NCI-H345 treated with DMSO at 0.1 percent for 48 hours (cell line): ENCODE data around the gene MOGAT2.
"Not testable (repeated sequence)": the region's sequence is repeated elsewhere in the genome, so short reads cannot be mapped to it uniquely, and the experiment has no call there.

ENCODE experiments used
- DNase-seq: peaks from one replicate; lab custom pipeline; 2025; ENCODE audit not compliant: unreplicated experiment; lab: John Stamatoyannopoulos, UW

The MOGAT2 gene

GRCh38 chr11:75717608-75718418, at the start of gene MOGAT2:
MOGAT2 (plus strand) TSS chr11:75717838; CDS start chr11:75717889, 51 bp downstream.
- DNase-seq: no peak

DNA sequence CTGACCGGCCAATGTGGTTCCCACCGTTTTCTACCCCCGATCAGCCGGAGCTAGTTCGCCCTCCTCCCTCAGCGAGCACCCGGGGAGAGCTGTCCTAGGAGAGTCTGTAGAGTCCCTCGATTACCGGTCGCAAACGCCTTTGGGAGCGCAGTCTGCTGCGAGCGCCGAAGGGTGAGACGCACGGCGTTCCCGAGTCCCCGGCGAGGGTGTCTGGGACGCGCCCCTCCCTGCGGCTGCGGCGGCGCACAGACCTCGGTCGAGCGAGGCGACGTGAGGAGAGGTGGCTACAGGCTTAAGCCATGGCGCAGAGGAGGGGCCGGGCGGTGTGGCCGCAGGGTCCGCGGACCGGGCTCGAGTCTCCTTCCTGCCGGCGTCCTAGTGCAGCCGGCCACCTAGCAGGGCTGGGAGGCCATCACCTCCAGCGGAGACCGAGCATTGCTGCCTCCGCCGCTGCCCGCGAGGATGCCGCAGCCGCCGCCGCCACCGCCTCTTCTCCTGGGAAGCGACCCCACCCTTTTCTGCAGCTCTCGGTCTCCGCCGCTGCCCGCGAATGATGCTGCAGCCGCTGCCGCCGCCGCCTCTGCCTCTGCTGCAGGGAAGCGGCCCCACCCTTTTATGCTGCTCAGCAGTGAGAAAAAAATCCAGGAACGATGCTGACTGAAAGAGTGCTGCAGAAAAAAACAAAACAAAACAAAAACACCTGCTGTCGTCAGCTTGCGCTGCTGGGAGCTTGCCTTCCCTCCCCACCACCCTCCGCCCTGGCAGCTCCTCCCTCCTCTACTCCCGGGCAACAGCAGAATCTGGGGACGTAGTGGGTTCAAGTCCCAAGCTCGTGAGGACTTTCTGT, 49.0 kb upstream of the MOGAT2 start, which contains the start of gene MAP6:
Gene MAP6 (minus strand): TSS at position 588 of the 847 bp plus-strand sequence. CDS start 669 bp downstream, outside the sequence.
- peak; percentile 79 for DNase-seq

- no peak for DNase-seq
These were observed 43.6 kb upstream of the MOGAT2 start for GRCh38 chr11:75673977-75674582.

DNA sequence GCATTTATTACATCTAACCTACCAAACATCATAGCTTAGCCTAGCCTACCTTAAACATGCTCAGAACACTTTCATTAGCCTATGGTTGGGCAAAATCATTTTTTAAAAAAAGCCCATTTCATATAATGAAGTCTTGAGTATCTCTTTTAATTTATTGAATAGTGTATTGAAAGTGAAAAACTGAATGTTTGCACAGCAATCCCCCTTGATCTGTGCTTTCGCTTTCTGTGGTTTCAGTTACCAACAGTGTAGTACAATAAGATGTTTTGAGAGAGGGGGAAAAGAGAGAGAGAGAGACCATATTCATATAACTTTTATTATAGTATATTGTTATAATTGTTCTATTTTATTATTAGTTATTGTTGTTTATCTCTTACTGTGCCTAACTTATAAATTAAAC, 40.4 kb upstream of the MOGAT2 start:
- no peak for DNase-seq

- no peak for DNase-seq
These were observed 39.7 kb upstream of the MOGAT2 start for GRCh38 chr11:75677909-75678308.

GRCh38 chr11:75678620-75679259, 38.9 kb upstream of the MOGAT2 start:
- no peak for DNase-seq

DNA sequence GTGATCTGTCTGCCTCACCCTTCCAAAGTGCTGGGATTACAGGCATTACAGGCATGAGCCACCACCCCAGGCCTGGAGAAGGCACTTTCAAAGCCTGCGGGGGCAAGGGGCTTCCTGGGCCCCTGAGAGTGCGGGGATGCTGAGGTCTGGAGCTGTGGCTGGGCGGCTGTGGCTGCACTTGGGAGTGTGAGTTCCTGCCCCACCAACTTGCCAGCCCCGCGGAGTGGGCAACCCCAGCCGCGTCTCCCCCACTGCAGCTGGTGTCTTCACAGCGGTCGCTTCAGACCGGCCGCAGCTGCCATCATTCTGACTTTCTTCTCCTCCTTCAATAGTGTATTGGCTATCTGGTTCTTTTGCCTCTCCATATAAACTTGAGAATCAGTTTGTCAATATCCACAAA, 38.1 kb upstream of the MOGAT2 start:
- DNase-seq: no peak

DNA sequence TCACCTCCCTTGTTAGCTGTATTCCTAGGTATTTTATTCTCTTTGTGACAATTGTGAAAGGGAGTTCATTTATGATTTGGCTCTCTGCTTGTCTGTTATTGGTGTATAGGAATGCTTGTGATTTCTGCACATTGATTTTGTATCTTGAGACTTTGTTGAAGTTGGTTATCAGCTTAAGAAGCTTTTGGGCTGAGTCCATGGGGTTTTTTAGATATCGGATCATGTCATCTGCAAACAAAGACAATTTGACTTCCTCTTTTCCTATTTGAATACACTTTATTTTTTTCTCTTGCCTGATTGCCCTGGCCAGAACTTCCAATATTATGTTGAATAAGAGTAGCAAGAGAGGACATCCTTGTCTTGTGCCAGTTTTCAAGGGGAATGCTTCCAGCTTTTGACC, 33.8 kb upstream of the MOGAT2 start:
- DNase-seq: not testable (repeated sequence)

DNA sequence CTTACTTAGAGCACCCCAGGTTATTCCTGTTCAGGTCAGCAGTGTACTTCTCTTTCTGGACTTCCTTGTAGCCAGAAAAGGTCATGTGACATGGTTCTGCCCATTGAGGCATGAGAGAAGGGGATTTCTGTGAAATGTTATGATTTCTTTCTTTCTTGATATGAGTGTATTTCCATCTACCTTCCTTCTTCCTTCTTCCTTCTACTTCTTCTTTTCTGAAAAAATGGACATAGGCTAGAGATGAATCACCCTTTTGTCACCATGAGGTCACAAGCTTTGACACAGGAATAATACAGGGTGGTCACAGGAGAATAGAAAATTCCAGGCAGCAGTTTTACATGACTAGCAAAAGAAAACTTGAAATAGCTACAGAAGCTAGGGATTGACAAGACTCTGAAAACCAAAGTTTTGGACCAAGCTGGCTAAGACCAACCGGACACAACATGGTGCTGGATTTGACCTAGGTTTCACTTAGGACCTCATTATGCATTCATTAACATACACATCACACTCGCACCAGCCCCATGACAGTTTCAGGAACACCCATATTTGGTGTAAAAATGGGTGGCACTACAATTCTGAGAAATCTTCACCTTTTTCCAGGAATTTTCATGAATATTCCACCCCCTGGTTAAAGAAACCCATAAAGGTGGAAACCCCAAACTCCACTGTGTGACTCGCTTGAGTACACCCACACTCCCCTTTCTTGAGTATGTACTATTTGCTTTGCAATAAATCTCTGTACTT, 27.6 kb upstream of the MOGAT2 start:
- no peak for DNase-seq

GRCh38 chr11:75691804-75692203, 25.8 kb upstream of the MOGAT2 start:
- DNase-seq: no peak

DNA sequence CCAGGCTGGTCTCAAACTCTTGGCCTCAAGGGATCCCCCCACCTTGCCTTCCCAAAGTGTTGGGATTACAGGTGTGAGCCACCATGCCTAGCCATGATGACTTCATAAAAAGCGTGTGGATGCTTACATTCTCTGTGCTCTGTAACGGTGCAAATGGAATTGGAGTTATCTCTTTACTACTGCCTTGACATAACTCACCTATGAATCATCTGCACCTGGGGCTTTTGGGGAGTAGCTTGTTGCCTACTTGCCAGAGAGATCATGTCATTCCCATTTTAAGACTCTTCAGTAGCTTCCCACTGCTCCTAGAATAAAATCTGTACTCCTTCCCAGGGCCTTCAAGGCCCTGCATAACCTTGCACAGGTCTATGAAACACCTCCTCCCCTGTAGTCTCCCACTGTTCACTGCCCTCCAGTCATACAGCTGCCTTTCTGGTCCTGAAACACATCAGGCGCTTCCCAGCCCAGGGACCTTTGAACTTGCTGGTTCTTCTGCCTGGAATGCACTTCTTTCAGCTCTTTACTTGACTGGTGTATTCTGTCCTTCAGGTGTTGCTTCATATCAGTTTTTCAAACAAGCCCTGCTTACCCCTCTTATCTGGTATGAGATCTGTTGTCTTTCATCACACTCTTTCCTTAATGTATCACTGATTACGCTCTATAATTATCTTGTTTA, 19.6 kb upstream of the MOGAT2 start:
- no peak for DNase-seq

- no peak for DNase-seq
These were observed 16.7 kb upstream of the MOGAT2 start for GRCh38 chr11:75700940-75701339.

GRCh38 chr11:75703695-75704237, 13.9 kb upstream of the MOGAT2 start:
- DNase-seq: no peak

DNA sequence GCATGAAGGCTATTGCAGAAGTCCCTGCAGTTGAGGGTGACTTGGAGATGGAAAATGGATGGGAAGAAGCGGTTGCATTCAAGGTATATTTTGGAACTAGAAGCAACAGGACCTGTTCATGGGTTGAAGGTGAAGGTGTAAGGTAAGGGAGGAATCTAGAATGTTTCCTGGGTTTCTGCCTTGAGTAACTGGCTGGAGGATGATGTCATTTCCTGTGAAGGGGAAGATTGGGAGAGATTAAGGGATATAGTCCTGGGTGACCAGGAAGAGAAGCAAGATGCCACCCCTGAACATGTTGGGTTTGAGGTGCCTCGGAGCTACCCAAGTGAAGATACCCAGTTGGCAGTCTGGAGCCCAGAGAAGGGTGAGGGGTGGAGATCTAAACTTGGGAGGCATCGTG, 12.1 kb upstream of the MOGAT2 start:
- no peak for DNase-seq

DNA sequence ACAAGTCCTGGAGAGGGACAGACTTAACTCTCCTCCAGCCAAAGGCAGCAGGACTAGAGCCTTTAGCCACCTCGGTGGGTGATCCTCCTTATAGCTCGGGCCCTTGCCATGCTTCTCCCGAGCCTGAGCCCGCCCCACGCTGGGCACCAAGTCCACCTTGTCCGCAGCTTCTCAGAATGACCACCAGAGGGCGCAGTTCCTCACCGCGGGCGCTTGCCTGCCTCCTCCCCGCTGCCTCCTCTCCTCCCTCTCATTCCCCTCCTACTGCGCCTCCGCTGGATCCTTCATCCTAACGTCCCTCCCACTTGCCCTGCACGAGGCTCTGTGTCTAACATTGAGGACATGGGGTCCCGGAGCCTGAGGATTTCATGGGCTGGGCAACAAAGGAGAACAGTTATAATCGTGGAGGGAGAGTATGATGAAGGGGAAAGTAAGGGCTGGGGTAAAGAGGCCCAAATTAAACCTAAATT, 11.3 kb upstream of the MOGAT2 start:
- DNase-seq: peak; percentile 30

DNA sequence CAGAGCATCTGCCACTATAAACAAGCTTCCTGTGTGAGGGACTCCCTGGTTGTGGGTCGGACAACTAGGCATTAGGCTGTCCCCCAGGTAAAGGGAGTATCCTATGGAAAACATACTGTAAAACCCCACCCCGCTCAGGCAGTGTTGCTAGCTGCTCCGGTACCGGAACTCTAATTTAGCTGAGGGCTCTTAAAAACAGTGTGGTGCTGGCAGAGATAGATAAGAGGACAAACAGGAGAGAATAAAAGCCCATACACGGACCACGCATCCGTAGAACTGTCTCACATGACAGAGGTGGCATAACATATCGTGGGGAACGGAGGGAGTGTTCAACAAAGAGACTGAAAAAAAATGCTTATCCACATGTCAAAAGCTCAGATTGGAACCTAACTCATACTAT, 3.4 kb upstream of the MOGAT2 start:
- peak; percentile 69 for DNase-seq

GRCh38 chr11:75715688-75716087, 1.9 kb upstream of the MOGAT2 start:
- DNase-seq: no peak

DNA sequence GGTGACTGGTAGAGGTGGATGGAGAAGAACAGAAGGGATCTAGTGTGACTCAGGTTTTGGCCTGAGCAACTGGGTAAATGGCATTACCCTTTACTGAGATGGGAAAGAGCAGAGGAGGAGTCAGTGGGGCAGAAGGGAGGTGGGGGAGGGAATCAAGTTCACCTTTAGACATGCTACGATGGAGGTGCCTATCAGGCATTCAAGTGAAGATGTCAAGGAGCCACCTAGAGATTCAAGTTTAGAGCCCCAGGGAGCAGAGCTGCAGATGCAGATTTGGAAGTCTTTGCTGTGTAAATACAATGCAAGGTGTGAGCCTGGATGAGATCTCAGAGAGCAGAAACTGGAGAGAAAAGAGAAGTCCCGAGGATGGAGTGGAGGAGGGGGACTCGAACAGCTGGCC, 979 bp upstream of the MOGAT2 start:
- DNase-seq: no peak
